ENCODE measurements around the gene CST9L. TPM values are rescaled to one million over a fixed set of nuclear protein-coding genes. Genes with fewer than 3 reads are reported as not detected.

CST9L gene
- total and polyA plus RNA-seq, 2 experiments from 2014 or later = not detected

- DNase-seq (ENCODE audit: low spot score) = peak; percentile 90
- H3K4me3 ChIP-seq = no peak overlapping the region
- no peak overlapping the region for H3K4me2 ChIP-seq
- H3K4me1 ChIP-seq (ENCODE audit: insufficient read depth) = no peaks in the 10 kb centered on the region
- no peak overlapping the region for H2AFZ ChIP-seq
- H4K20me1 ChIP-seq (ENCODE audit: insufficient read depth, poor library complexity, severe bottlenecking) = no peaks in the 10 kb centered on the region
- no peaks in the 10 kb centered on the region for H3K9me3 ChIP-seq (ENCODE audit: low read depth)
- WGBS (ENCODE audit: low lambda C conversion rate, missing lambda C conversion rate) = 12% methylated on average over 9 of the region's 9 CpGs
- TF ChIP-seq CTCF (IDR thresholded peaks at IDR 0.05; ENCODE audit: poor library complexity) (peak; percentile 93), EZH2 (IDR thresholded peaks at IDR 0.05; ENCODE audit: borderline replicate concordance) (no peak)
- H3K27ac ChIP-seq = no peak overlapping the region
- H3K27me3 ChIP-seq = no peaks in the 10 kb centered on the region
- H3K79me2 ChIP-seq = no peaks in the 10 kb centered on the region
- H3K9me2 ChIP-seq (replicated peaks; ENCODE audit: insufficient read depth) = no peaks in the 10 kb centered on the region
- H3K36me3 ChIP-seq (replicated peaks; ENCODE audit: insufficient read depth, low read depth) = no peaks in the 10 kb centered on the region
Measured at GRCh38 chr20:23606652-23607049, 38.4 kb upstream of the CST9L start.

- Histone ChIP-seq H3K4me2 (no peak within 1 kb of the TSS), H3K4me3 (no peak within 1 kb of the TSS), H3K36me3 (replicated peaks; ENCODE audit: insufficient read depth, low read depth) (no peaks in the 10 kb centered on the region), H4K20me1 (ENCODE audit: insufficient read depth, poor library complexity, severe bottlenecking) (no peaks in the 10 kb centered on the region), H2AFZ (no peak within 1 kb of the TSS), H3K27ac (no peak within 1 kb of the TSS), H3K79me2 (no peaks in the 10 kb centered on the region), H3K4me1 (ENCODE audit: insufficient read depth) (no peaks in the 10 kb centered on the region), H3K9me2 (replicated peaks; ENCODE audit: insufficient read depth) (no peaks in the 10 kb centered on the region), H3K27me3 (no peaks in the 10 kb centered on the region), H3K9me3 (ENCODE audit: low read depth) (no peaks in the 10 kb centered on the region)
- WGBS (ENCODE audit: low lambda C conversion rate, missing lambda C conversion rate) = 69% methylated on average over 8 of the region's 16 CpGs
- TF ChIP-seq EZH2phosphoT487 (IDR thresholded peaks at IDR 0.05; ENCODE audit: low read depth, severe bottlenecking, unreplicated experiment) (no peak), CTCF (IDR thresholded peaks at IDR 0.05; ENCODE audit: poor library complexity) (no peak), EZH2 (IDR thresholded peaks at IDR 0.05; ENCODE audit: borderline replicate concordance) (no peak)
- DNase-seq (ENCODE audit: low spot score) = no peak
Measured at GRCh38 chr20:23605867-23606651, 37.8 kb upstream of the CST9L start, which contains the start of gene CST9. Gene CST9 (minus strand): TSS chr20:23605917. CDS start chr20:23605864, 53 bp downstream.

GRCh38 chr20:23604306-23604705, 36.0 kb upstream of the CST9L start:
- Histone ChIP-seq H3K9me2 (replicated peaks; ENCODE audit: insufficient read depth) (no peaks in the 10 kb centered on the region), H3K36me3 (replicated peaks; ENCODE audit: insufficient read depth, low read depth) (no peaks in the 10 kb centered on the region), H3K79me2 (no peaks in the 10 kb centered on the region), H3K27me3 (no peaks in the 10 kb centered on the region), H2AFZ (no peak overlapping the region), H3K4me1 (ENCODE audit: insufficient read depth) (no peaks in the 10 kb centered on the region), H3K9me3 (ENCODE audit: low read depth) (no peaks in the 10 kb centered on the region), H3K4me2 (no peak overlapping the region), H4K20me1 (ENCODE audit: insufficient read depth, poor library complexity, severe bottlenecking) (no peaks in the 10 kb centered on the region), H3K27ac (no peak overlapping the region), H3K4me3 (no peak overlapping the region)
- TF ChIP-seq EZH2 (IDR thresholded peaks at IDR 0.05; ENCODE audit: borderline replicate concordance) (no peak), CTCF (IDR thresholded peaks at IDR 0.05; ENCODE audit: poor library complexity) (no peak), EZH2phosphoT487 (IDR thresholded peaks at IDR 0.05; ENCODE audit: low read depth, severe bottlenecking, unreplicated experiment) (no peak)
- 61% methylated on average over 1 of the region's 1 CpG for WGBS (ENCODE audit: low lambda C conversion rate, missing lambda C conversion rate)
- DNase-seq (ENCODE audit: low spot score) = no peak

All from hepatocyte (in vitro differentiated cells).